ENCODE results near the gene NKX2-4.
"Not testable (repeated sequence)": the region's sequence is repeated elsewhere in the genome, so short reads cannot be mapped to it uniquely, and the experiment has no call there.

The NKX2-4 gene

GRCh38 chr20:21371193-21371592 lies 26.1 kb downstream of the NKX2-4 start (continued):
- no peak for TF ChIP-seq ZNF580 (tag by site-specific recombination; IDR thresholded peaks at IDR 0.05)
- TF ChIP-seq ZNF404 (tag by site-specific recombination; IDR thresholded peaks at IDR 0.05), result no peak
- TF ChIP-seq, protein P1, sequence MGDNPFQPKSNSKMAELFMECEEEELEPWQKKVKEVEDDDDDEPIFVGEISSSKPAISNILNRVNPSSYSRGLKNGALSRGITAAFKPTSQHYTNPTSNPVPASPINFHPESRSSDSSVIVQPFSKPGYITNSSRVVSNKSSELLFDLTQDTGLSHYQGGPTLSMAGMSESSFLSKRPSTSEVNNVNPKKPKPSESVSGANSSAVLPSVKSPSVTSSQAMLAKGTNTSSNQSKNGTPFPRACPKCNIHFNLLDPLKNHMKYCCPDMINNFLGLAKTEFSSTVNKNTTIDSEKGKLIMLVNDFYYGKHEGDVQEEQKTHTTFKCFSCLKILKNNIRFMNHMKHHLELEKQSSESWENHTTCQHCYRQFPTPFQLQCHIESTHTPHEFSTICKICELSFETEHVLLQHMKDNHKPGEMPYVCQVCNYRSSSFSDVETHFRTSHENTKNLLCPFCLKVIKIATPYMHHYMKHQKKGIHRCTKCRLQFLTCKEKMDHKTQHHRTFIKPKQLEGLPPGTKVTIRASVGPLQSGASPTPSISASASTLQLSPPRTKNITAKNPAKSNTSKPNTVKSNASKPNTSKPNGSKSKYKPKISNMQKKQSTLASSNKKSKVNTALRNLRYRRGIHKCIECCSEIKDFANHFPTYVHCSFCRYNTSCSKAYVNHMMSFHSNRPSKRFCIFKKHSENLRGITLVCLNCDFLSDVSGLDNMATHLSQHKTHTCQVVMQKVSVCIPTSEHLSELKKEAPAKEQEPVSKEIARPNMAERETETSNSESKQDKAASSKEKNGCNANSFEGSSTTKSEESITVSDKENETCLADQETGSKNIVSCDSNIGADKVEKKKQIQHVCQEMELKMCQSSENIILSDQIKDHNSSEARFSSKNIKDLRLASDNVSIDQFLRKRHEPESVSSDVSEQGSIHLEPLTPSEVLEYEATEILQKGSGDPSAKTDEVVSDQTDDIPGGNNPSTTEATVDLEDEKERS (tag by site-specific recombination; IDR thresholded peaks at IDR 0.05), result no peak
- no peak for TF ChIP-seq MYNN (tag by site-specific recombination; IDR thresholded peaks at IDR 0.05; ENCODE audit: borderline replicate concordance)
- no peak for TF ChIP-seq ZNF112 (tag by site-specific recombination; IDR thresholded peaks at IDR 0.05)
- no peak for TF ChIP-seq ZNF354C (tag by site-specific recombination; IDR thresholded peaks at IDR 0.05; ENCODE audit: borderline replicate concordance, low read depth)
- TF ChIP-seq ZNF18 (tag by site-specific recombination; IDR thresholded peaks at IDR 0.05), result no peak

DNA sequence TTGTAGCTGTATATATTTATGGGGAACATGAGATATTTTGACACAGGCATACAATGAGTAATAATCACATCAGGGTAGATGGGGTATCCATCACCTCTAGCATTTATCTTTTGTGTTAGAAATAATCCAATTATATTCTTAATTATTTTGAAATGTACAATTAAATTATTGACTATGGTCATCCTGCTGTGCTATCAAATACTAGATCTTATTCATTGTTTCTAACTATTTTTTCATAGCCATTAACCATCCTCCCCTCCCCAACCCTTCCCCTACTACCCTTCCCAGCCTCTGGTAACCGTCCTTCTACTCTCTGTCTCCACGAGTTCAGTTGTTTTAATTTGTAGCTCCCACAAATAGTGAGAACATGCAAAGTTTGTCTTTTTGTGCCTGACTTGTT lies 28.5 kb downstream of the NKX2-4 start:
- POLR2A ChIA-PET, result no interaction called here
- Histone ChIP-seq H3K27ac (ENCODE audit: extremely low read depth, low read depth, low read length) (no peak overlapping the region), H3K36me3 (ENCODE audit: control insufficient read depth in 2 of 2, insufficient read depth in 1 of 2, low read length in 2 of 2) (peaks cover 26 to 55% of the 10 kb centered on the region in 2 experiments), H3K4me3 (ENCODE audit: low read depth, low read length) (no peak overlapping the region), H3K4me1 (ENCODE audit: control insufficient read depth, insufficient read depth, low read length) (peaks cover 2% of the 10 kb centered on the region; the same call in 1 of the 2 replicates), H3K9me3 (ENCODE audit: control insufficient read depth, insufficient read depth, low read depth, low read length) (no peaks in the 10 kb centered on the region)
- CTCF ChIA-PET, result interaction anchor here (1.1 kb wide), 1 partner anchor 24 kb away, joined by 3 read pairs; no protein-coding TSS in a partner anchor
- no peak for TF ChIP-seq ZNF521 (tag by site-specific recombination; IDR thresholded peaks at IDR 0.05)
- no peak for TF ChIP-seq ZNF777 (tag by site-specific recombination; IDR thresholded peaks at IDR 0.05; ENCODE audit: borderline replicate concordance)
- no peak for TF ChIP-seq ZNF341 (tag by site-specific recombination; IDR thresholded peaks at IDR 0.05; ENCODE audit: low read depth)
- TF ChIP-seq ZBTB7A (tag by site-specific recombination; IDR thresholded peaks at IDR 0.05; ENCODE audit: low read depth), result no peak
- TF ChIP-seq ZEB2 (tag by site-specific recombination; IDR thresholded peaks at IDR 0.05), result no peak
- no peak for TF ChIP-seq ZNF140 (tag by site-specific recombination; IDR thresholded peaks at IDR 0.05)
- TF ChIP-seq ZNF560 (tag by site-specific recombination; IDR thresholded peaks at IDR 0.05; ENCODE audit: borderline replicate concordance), result no peak
- TF ChIP-seq ZSCAN4 (tag by site-specific recombination; IDR thresholded peaks at IDR 0.05), result no peak
- no peak for TF ChIP-seq ZNF146 (tag by site-specific recombination; IDR thresholded peaks at IDR 0.05)

DNA sequence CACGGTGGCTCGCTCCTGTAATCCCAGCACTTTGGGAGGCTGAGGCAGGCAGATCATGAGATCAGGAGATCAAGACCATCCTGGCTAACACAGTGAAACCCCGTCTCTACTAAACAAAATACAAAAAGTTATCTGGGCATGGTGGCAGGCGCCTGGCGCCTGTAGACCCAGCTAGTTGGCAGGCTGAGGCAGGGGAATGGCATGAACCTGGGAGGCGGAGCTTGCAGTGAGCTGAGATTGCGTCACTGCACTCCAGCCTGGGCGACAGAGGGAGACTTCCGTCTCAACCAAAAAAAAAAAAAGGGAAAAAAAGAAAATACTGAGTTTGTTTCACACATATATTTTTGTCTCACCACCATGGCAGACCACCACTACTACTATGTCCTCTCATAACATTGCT lies 31.1 kb downstream of the NKX2-4 start:
- POLR2A ChIA-PET, result interaction anchor here (0.6 kb wide), 1 partner anchor 9 kb away, joined by 3 read pairs; no protein-coding TSS in a partner anchor
- H3K27ac ChIP-seq (ENCODE audit: extremely low read depth, low read depth, low read length); H3K9me3 ChIP-seq (ENCODE audit: control insufficient read depth, insufficient read depth, low read depth, low read length); CTCF ChIA-PET; H3K4me1 ChIP-seq (ENCODE audit: control insufficient read depth, insufficient read depth, low read length); H3K4me3 ChIP-seq (ENCODE audit: low read depth, low read length): not testable (repeated sequence)
- peaks cover 26 to 70% of the 10 kb centered on the region in 2 experiments for H3K36me3 ChIP-seq (ENCODE audit: control insufficient read depth in 2 of 2, insufficient read depth in 1 of 2, low read length in 2 of 2)
